Measurements from ENCODE around the gene AGAP1. TPM values are rescaled to one million over a fixed set of nuclear protein-coding genes. Genes with fewer than 3 reads are reported as not detected.

The AGAP1 gene
- total RNA-seq, 1 donor from 2014 or later = 39.4 TPM

- peaks cover 7% of the 10 kb centered on the region for H3K36me3 Mint-ChIP-seq (ENCODE audit: low read depth, unreplicated experiment)
- TF ChIP-seq EZH2 (IDR thresholded peaks at IDR 0.05; ENCODE audit: insufficient read depth, low read length) = no peak
- TF ChIP-seq, protein P1, sequence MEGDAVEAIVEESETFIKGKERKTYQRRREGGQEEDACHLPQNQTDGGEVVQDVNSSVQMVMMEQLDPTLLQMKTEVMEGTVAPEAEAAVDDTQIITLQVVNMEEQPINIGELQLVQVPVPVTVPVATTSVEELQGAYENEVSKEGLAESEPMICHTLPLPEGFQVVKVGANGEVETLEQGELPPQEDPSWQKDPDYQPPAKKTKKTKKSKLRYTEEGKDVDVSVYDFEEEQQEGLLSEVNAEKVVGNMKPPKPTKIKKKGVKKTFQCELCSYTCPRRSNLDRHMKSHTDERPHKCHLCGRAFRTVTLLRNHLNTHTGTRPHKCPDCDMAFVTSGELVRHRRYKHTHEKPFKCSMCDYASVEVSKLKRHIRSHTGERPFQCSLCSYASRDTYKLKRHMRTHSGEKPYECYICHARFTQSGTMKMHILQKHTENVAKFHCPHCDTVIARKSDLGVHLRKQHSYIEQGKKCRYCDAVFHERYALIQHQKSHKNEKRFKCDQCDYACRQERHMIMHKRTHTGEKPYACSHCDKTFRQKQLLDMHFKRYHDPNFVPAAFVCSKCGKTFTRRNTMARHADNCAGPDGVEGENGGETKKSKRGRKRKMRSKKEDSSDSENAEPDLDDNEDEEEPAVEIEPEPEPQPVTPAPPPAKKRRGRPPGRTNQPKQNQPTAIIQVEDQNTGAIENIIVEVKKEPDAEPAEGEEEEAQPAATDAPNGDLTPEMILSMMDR (IDR thresholded peaks at IDR 0.05; ENCODE audit: insufficient read depth, low read depth, low read length) = no peak
- FAIRE-seq (no peak), DNase-seq (ENCODE audit: low read depth) (no peak)
- Histone ChIP-seq H3K9me3 (ENCODE audit: insufficient read depth, low read depth, low read length) (no peaks in the 10 kb centered on the region), H3K4me2 (ENCODE audit: low read length) (no peak overlapping the region), H3K36me3 (ENCODE audit: insufficient read depth, low read length) (no peaks in the 10 kb centered on the region), H3K79me2 (ENCODE audit: insufficient read depth, low read length) (no peaks in the 10 kb centered on the region), H3K4me1 (ENCODE audit: insufficient read depth, low read length) (no peaks in the 10 kb centered on the region), H3K9ac (ENCODE audit: low read length) (no peak overlapping the region), H3K4me3 (ENCODE audit: insufficient read depth, low read depth, low read length) (no peak overlapping the region), H3K27me3 (ENCODE audit: insufficient read depth, low read length) (no peaks in the 10 kb centered on the region), H2AFZ (ENCODE audit: low read depth, low read length) (no peak overlapping the region), H4K20me1 (ENCODE audit: insufficient read depth, low read length) (no peaks in the 10 kb centered on the region), H3K27ac (ENCODE audit: low read depth, low read length) (no peak overlapping the region)
- no peak overlapping the region for H3K4me3 Mint-ChIP-seq (ENCODE audit: unreplicated experiment)
- no peaks in the 10 kb centered on the region for H3K27me3 Mint-ChIP-seq (ENCODE audit: low read depth, unreplicated experiment)
- H3K9me3 Mint-ChIP-seq (ENCODE audit: unreplicated experiment) = peaks cover 3% of the 10 kb centered on the region
- H3K4me1 Mint-ChIP-seq (ENCODE audit: low read depth, unreplicated experiment) = no peaks in the 10 kb centered on the region
- no peak overlapping the region for H3K27ac Mint-ChIP-seq (ENCODE audit: unreplicated experiment)
Measured at GRCh38 chr2:235925250-235925919, 431.5 kb downstream of the AGAP1 start.

DNA sequence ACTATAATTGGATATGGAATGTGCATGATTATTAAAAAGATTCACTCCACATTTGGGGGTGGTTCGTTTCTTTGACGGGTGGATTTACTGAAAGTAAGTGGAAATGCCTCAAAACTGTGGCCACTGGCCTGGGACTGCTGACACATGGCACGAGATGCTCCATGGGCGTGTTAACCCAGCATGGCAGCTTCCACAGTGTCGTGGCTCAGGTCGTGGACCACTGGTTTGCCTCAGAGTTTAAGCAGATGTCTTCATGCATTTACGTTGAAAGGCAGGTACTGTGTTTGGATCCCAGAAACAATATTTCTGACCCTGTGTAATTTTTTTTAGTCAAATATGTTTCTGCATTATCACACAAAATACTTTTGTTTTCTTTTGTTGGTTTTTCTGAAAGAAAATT is 432.4 kb downstream of the AGAP1 start:
- Mint-ChIP-seq H3K27me3 (ENCODE audit: low read depth, unreplicated experiment) (no peaks in the 10 kb centered on the region), H3K4me3 (ENCODE audit: unreplicated experiment) (no peak overlapping the region), H3K36me3 (ENCODE audit: low read depth, unreplicated experiment) (peaks cover 7% of the 10 kb centered on the region), H3K27ac (ENCODE audit: unreplicated experiment) (no peak overlapping the region), H3K4me1 (ENCODE audit: low read depth, unreplicated experiment) (no peaks in the 10 kb centered on the region), H3K9me3 (ENCODE audit: unreplicated experiment) (peaks cover 3% of the 10 kb centered on the region)
- H3K4me1 ChIP-seq (ENCODE audit: insufficient read depth, low read length) = no peaks in the 10 kb centered on the region
- no peak for FAIRE-seq
- no peak overlapping the region for H3K4me2 ChIP-seq (ENCODE audit: low read length)
- H3K27me3 ChIP-seq (ENCODE audit: insufficient read depth, low read length) = no peaks in the 10 kb centered on the region
- H4K20me1 ChIP-seq (ENCODE audit: insufficient read depth, low read length) = no peaks in the 10 kb centered on the region
- no peaks in the 10 kb centered on the region for H3K9me3 ChIP-seq (ENCODE audit: insufficient read depth, low read depth, low read length)
- H3K9ac ChIP-seq (ENCODE audit: low read length) = no peak overlapping the region
- no peak overlapping the region for H3K27ac ChIP-seq (ENCODE audit: low read depth, low read length)
- TF ChIP-seq, protein P1 (IDR thresholded peaks at IDR 0.05; ENCODE audit: insufficient read depth, low read depth, low read length) = no peak
- no peak for TF ChIP-seq EZH2 (IDR thresholded peaks at IDR 0.05; ENCODE audit: insufficient read depth, low read length)
- DNase-seq (ENCODE audit: low read depth) = no peak
- no peak overlapping the region for H2AFZ ChIP-seq (ENCODE audit: low read depth, low read length)
- no peaks in the 10 kb centered on the region for H3K36me3 ChIP-seq (ENCODE audit: insufficient read depth, low read length)
- no peak overlapping the region for H3K4me3 ChIP-seq (ENCODE audit: insufficient read depth, low read depth, low read length)
- no peaks in the 10 kb centered on the region for H3K79me2 ChIP-seq (ENCODE audit: insufficient read depth, low read length)

- no peaks in the 10 kb centered on the region for H3K4me1 ChIP-seq (ENCODE audit: insufficient read depth, low read length)
- Mint-ChIP-seq H3K9me3 (ENCODE audit: unreplicated experiment) (peaks cover 3% of the 10 kb centered on the region), H3K27me3 (ENCODE audit: low read depth, unreplicated experiment) (no peaks in the 10 kb centered on the region), H3K4me3 (ENCODE audit: unreplicated experiment) (no peak overlapping the region), H3K36me3 (ENCODE audit: low read depth, unreplicated experiment) (peaks cover 11% of the 10 kb centered on the region), H3K4me1 (ENCODE audit: low read depth, unreplicated experiment) (no peaks in the 10 kb centered on the region), H3K27ac (ENCODE audit: unreplicated experiment) (peak overlapping the region; percentile 62)
- no peaks in the 10 kb centered on the region for H3K79me2 ChIP-seq (ENCODE audit: insufficient read depth, low read length)
- no peak overlapping the region for H3K4me3 ChIP-seq (ENCODE audit: insufficient read depth, low read depth, low read length)
- H3K27me3 ChIP-seq (ENCODE audit: insufficient read depth, low read length) = no peaks in the 10 kb centered on the region
- no peaks in the 10 kb centered on the region for H3K9me3 ChIP-seq (ENCODE audit: insufficient read depth, low read depth, low read length)
- H3K4me2 ChIP-seq (ENCODE audit: low read length) = no peak overlapping the region
- FAIRE-seq (no peak), DNase-seq (ENCODE audit: low read depth) (no peak)
- no peak overlapping the region for H3K27ac ChIP-seq (ENCODE audit: low read depth, low read length)
- H4K20me1 ChIP-seq (ENCODE audit: insufficient read depth, low read length) = no peaks in the 10 kb centered on the region
- H3K36me3 ChIP-seq (ENCODE audit: insufficient read depth, low read length) = no peaks in the 10 kb centered on the region
- TF ChIP-seq EZH2 (IDR thresholded peaks at IDR 0.05; ENCODE audit: insufficient read depth, low read length) = no peak
- TF ChIP-seq, protein P1 (IDR thresholded peaks at IDR 0.05; ENCODE audit: insufficient read depth, low read depth, low read length) = no peak
- H2AFZ ChIP-seq (ENCODE audit: low read depth, low read length) = no peak overlapping the region
- no peak overlapping the region for H3K9ac ChIP-seq (ENCODE audit: low read length)
Measured at GRCh38 chr2:235928751-235929370, 435.0 kb downstream of the AGAP1 start.
